SH-SY5Y (cell line): ENCODE results near the gene AGAP2.
A peak's percentile ranks its signal among the peaks of the same experiment; 100 is the strongest.

ENCODE experiments used
- GATA2 ChIP-seq: IDR thresholded peaks from 2 replicates; pipeline ENCODE4 v1.6.1; 2011; ENCODE audit warnings: mild to moderate bottlenecking, low read depth, low read length
- GATA3 ChIP-seq: IDR thresholded peaks from 2 replicates; pipeline ENCODE4 v1.6.1; 2011; ENCODE audit warnings: low read depth, mild to moderate bottlenecking, low read length, moderate library complexity

Gene AGAP2

DNA sequence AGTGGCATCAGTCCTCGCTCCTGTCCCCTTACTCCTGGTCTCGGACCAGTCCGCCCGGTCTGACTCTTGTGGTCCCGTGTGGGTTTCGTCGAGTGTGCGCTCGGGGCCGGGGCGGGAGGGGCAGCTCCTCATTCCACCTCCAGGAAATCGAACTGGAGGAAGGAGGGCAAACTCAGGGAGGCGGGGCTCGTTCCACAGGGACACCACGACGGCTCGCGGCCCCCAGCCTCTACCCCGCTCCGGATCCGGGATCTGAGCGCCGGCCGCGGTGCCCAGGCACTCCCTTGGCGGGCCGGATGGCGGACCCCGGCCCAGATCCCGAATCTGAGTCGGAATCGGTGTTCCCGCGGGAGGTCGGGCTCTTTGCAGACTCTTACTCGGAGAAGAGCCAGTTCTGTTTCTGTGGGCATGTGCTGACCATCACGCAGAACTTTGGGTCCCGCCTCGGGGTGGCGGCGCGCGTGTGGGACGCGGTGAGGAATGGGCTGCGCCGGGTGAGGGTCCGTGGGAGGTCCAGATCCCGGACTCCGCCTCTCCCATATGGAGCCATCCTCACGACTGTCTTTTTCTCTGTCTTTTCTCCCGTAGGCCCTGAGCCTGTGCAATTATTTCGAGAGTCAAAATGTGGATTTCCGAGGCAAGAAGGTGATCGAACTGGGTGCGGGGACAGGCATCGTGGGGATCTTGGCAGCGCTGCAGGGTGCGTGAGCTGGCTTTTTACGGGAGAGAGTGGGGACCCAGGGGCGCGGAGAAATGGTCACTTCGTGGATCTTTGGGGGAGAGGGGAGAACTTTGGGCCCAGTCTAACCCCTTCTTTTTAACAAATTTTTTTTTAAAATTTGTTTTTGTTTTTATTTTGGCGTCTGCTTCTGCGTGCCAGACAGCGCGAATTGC lies 34.1 kb upstream of the AGAP2 start, which contains the start of gene EEF1AKMT3:
TSS of gene EEF1AKMT3 (plus strand) at position 186 of the 894 bp plus-strand sequence. CDS start at position 297, 111 bp downstream.
- TF ChIP-seq GATA2 (no peak), GATA3 (no peak)

- TF ChIP-seq GATA3 (no peak), GATA2 (no peak)
These were observed 33.4 kb upstream of the AGAP2 start, which contains the start of gene METTL1 for GRCh38 chr12:57771873-57772428. TSS of gene METTL1 (minus strand) at chr12:57772105. CDS start at chr12:57772083, 22 bp downstream.

DNA sequence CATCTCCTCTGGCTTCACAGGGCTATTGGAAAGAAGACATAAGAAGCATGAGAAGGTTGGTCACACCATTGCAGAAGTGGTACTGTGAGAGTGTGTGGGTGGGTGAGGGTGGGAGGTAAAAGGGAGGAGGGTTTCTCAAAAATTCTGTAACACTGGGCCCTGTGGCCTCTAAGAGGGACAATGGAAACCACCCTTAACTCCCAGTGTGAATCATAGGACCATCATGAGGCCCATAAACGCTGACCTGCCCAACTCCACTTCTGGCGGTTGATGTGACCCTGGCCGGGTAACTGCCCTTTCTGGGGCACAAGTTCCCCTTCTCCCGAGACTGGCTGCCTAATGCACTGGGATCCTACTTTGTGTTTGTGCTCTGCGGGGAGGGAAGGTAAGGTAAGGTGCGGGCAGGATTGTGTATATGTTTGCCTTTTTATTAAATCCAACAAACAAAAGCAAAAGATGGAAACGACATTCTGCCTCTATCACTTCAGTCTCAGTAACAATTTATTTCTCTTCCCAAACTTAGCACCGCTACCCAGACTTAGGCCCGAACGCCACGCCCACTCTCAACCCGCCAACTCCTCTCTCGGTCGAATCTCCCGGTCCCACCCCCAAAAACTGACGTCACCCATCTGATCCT lies 32.8 kb upstream of the AGAP2 start:
- TF ChIP-seq GATA2 (no peak), GATA3 (no peak)

DNA sequence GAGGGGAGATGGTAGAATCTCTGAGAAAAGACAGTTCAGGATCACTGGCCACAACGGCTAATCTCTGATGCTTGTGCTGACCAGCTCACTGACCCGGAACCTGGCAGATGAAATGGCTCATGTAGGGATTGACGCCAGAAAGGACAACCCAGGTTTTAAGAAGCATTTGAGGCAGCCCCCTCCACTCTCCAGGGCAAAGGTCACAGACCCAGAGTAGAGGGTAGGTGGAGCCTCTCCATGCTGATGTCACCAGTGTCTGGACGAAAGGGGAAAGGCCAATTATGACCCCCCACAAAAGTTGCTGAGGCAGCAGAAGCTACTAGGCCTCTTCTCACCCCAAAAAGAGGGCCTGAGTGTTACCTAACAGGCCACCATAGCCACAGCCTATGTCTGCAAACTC lies 32.2 kb upstream of the AGAP2 start:
- no peak for TF ChIP-seq GATA2
- no peak for TF ChIP-seq GATA3

- no peak for TF ChIP-seq GATA2
- no peak for TF ChIP-seq GATA3
These were observed 31.1 kb upstream of the AGAP2 start for GRCh38 chr12:57769594-57769993.

DNA sequence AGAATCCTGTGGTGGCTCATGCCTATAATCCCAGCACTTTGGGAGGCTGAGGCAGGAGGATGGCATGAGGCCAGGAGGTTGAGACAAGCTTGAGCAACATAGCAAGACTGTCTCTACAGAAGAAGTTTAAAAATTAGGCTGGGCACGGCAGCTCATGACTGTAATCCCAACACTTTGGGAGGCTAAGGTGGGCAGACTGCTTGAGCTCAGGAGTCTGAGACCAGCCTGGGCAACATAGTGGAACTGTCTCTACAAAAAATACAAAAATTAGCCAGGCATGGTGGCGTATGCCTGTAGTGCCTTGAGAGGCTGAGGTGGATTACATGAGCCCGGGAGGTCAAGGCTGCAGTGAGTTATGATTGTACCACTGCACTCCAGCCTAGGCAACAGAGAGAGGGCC lies 29.3 kb upstream of the AGAP2 start:
- TF ChIP-seq GATA3 (no peak), GATA2 (no peak)

GRCh38 chr12:57767305-57767698 lies 28.8 kb upstream of the AGAP2 start:
- TF ChIP-seq GATA3 (no peak), GATA2 (no peak)

DNA sequence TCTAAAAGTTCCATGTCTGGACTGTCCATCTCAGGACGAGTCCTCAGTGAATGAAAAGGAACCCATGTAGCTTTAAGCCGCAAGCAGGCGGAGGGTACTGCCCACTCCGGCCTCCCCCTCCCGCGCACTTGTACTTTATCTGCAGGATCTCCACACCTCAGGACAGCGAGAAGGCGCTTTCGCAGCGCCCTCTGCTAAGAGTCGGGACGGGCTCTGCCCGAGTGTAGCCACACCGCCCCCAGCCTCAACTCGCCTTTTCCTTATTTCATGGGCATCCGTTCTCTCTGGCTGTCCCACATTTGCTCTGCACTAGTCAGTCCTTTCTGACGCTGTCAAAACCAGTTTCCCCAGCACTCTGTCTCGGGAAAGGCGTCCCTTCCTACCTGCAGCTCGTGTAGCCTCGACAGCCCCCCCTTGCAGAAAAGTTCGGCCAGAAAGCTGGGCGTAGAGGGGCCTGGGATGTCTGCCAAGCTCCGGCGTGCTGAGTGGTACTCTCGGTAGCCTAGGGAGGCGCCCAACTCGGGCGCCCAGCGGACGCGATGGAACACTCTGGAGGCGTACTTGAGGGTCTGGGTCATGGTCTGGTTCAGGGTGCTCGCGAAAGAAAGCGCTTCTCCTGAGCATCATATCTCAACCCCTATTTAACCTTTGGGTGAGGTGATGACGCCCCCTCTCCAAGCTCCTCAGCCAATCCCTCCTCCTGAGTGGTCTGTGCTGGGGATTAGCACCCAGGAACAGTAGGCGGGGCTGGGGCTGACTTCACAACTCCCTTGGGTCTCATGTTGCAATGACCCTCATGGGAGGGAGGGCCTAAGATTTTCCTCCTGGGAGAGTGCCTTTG lies 28.1 kb upstream of the AGAP2 start, which contains the start of gene CYP27B1:
TSS of gene CYP27B1 (minus strand) at position 615 of the 841 bp plus-strand sequence. CDS start at position 578, 37 bp downstream.
- TF ChIP-seq GATA2 (peak; percentile 85), GATA3 (no peak)

DNA sequence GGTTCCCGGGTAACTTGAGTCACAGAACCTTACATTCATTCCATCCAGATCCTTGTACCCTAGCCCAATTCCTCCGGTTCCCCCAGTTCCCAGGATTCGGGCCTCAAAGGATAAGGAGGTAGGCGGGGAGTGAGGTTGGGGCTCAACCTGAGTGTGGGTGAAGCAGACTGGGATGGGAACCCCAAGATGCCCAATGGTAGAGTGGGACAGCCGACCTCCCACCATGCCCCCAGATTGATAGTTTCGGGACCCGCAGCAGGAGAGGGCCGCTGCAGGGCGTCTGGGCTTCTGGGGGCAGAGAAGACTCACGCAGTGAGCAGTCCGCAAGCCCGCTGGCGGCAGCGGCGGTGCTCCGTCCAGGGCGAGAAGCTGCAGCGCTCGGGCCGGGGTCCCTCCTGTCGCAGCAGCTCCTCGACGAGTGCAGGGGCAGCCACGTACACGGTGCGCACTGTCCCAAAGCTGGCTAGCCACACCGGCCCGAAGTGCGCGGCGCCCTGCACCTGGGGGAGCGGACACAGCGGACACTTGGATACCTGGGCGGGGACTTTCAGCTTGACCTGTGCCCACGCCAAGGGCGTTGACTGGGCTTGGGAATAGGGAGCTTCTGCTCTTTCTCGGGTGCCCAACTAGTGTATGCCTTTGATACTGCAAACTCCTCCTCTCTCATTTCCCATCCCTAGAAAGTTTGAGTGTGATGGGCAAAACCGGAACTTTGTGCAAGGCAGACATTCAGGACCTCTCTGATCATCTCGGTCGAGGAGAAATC lies 27.3 kb upstream of the AGAP2 start:
- TF ChIP-seq GATA3 (no peak), GATA2 (no peak)

GRCh38 chr12:57765003-57765697 lies 26.6 kb upstream of the AGAP2 start:
- no peak for TF ChIP-seq GATA3
- no peak for TF ChIP-seq GATA2

DNA sequence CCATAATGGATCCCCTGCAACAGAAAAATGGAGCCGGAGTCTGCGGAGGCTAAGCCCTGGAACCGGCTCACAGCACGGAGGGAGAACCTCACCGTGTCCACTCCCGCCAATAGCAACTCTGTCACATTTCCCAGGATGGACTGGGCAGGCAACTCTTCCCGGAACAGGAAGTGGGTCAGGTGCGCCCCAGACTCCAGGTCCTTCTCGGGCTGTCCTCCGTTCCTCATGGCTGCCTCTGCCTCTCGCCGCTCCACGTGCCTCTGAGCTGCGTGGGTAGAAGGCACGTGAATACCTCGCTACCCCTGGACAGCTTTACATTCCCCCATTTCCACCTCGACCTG lies 26.1 kb upstream of the AGAP2 start:
- TF ChIP-seq GATA3 (no peak), GATA2 (no peak)

DNA sequence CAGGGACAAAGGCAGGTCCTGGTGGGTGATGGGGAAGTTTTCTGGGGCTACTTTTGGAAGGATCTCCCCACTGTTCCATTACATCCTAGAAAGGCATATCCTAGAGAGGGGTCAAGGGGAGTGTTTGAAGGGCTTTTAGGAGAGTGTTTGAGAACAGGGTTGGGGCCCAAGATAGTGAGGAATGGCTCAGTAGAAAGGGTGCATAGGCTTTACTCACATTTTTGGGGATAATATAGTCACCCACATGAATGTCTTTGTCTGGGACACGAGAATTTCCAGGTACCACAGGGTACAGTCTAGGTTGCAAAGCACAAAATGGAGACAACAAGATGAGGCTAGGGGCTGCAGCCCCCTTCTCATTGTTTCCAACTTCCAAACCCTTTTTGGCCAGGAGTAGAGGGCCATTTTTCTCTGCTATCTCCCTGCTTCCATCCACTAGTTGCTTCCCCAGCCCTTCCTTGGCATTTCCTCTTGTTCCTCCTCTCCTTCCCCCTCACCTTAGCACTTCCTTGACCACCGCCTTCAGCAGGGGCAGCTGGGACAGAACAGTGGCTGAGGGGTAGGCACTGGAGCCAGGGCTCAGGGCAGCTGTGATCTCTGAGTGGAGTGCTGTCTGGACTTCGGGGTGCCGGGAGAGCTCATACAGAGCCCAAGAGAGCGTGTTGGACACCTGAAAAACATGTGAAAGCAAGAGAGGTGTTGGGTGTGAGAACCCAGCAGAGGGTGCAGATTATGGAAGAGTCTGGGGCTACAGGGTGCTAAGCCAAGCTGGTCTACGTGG lies 25.5 kb upstream of the AGAP2 start:
- TF ChIP-seq GATA2 = no peak
- no peak for TF ChIP-seq GATA3

GRCh38 chr12:57762463-57762862 lies 23.9 kb upstream of the AGAP2 start:
- TF ChIP-seq GATA3 = no peak
- no peak for TF ChIP-seq GATA2
